Stimulated activated CD4-positive, alpha-beta T cell treated with anti-CD3 and anti-CD28 coated beads, Interleukin-4, amount 100 ng/mL, for 1 hour (primary cell): ENCODE results near the gene HTR3B.
"Not testable (repeated sequence)": the region's sequence is repeated elsewhere in the genome, so short reads cannot be mapped to it uniquely, and the experiment has no call there.

Source experiments
- DNase-seq: peaks from one replicate; pipeline ENCODE4 v3.0.0-alpha.2; 2020

The HTR3B gene

DNA sequence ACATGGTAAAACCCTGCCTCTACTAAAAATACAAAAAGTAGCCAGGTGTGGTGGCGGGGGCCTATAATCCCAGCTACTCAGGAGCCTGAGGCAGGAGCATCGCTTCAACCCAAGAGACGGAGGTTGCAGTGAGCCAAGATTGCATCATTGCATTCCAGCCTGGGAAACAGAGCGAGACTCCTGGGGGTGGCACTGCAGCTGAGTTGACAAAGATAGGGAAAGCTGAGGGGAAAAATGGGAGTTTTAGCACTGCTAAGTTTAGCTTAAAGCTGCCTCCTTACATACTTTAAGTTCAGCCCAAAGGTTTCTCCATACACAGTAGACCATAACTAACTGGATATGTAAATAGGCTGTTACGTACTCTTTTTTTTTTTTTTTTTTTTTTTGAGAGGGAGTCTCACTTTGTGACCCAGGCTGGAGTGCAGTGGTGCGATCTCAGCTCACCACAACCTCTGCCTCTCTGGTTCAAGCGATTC lies 20.2 kb upstream of the HTR3B start:
- no peak for DNase-seq

GRCh38 chr11:113885897-113886296 lies 18.7 kb upstream of the HTR3B start:
- no peak for DNase-seq

- DNase-seq = no peak
These were observed 15.7 kb upstream of the HTR3B start for GRCh38 chr11:113888848-113889247.

DNA sequence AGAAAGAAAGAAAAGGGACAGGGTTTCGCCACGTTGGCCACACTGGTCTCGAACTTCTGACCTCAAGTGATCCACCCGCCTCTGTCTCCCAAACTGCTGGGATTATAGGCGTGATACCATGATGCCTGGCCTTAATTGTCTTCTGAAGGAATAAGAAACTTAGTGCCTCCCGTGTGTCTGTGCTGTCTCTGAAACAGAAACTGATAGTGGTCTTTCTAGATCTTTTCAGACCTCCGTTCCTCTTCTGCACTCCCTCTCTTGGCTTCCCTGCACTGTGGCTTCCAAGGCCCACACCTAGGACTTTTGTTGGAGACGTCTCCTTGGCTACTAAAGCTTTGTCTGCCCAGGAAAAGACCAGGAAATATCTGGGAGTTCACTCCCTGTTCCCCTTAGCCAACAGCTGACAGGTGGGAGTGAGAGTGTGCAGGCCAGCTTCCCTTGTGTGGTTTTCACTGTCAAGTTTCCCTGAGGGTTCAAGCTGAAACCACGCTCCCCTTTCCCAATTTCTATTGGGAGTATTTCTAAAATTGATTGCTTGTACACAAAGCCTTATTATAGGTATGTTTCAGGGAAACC lies 10.1 kb upstream of the HTR3B start:
- DNase-seq = no peak

GRCh38 chr11:113895367-113896155 lies 9.0 kb upstream of the HTR3B start:
- no peak for DNase-seq

GRCh38 chr11:113896156-113896879 lies 8.3 kb upstream of the HTR3B start:
- DNase-seq = peak; percentile 29

DNA sequence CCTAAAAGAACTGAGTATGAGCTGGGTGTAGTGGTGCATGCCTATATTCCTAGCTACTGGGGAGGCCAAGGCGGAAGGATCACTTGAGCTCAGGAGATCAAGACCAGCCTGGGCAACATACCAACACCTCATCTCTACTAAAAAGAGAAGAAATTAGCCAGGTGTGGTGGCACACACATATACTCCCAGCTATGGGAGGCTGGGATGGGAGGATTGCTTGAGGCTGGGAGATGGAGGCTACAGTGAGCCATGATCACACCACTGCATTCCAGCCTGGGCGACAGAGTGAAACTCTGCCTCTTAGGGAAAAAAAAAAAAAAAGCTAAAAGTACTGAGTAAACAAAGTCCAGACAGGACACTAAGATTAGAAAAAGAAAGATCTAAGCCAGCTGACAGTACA lies 3.5 kb upstream of the HTR3B start:
- DNase-seq = no peak

DNA sequence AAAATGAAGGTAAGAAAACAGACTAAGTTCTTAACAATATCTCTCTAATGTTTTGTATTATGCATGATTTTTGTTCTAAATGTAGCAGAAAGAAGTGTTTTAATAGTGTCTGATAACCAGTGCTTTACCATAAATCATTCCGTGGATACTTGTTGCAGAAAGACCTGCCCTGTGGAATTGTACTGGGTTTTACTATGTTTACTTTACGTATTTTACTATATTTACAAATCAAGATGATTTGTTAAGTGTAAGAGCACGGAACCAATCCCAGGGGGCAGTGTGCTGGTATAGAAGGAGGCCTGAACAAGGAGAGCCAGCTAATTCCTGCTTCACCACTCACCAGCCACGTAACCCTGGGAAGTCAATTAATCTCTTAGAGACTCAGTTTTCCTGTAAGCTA lies 1.4 kb downstream of the HTR3B start:
- no peak for DNase-seq

- no peak for DNase-seq
These were observed 1.9 kb downstream of the HTR3B start for GRCh38 chr11:113906516-113906915.

DNA sequence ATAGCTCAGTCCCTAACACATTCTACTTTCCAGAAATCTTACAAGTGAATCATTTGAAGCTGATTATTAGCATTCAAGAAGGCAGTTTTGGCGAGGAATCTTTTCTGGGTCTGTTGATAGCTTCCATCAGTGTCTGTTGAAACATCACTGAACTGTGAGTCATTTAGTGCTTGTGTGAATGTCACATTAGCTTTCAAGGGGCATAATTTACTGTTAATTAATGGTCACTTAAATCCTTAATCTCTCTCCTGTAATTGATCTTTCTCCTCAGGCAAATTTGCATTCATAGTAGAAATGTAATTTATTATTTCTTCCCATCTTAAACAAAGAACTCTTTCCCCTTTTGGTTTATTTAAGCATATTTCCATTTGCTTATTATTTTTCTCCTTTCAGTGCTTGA lies 2.6 kb downstream of the HTR3B start:
- no peak for DNase-seq

DNA sequence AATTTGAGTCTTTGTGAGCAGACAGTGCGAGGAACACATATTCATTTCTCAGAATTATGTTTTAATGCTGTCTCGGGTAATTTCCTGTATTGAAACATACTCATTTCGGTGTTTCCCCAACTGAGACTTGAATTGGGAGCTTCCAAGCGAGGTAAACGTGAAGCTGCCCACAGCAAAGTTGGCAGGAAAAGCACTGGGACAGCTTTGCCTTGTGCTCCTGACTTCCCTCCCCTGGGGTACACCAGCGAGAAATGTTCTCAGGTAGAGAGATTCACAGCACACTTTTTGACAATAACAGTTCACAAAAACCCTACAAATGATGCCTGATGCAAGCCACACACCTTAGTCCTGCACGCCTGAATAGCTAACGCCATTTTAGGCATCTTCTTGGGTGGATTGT lies 3.1 kb downstream of the HTR3B start:
- DNase-seq = no peak

DNA sequence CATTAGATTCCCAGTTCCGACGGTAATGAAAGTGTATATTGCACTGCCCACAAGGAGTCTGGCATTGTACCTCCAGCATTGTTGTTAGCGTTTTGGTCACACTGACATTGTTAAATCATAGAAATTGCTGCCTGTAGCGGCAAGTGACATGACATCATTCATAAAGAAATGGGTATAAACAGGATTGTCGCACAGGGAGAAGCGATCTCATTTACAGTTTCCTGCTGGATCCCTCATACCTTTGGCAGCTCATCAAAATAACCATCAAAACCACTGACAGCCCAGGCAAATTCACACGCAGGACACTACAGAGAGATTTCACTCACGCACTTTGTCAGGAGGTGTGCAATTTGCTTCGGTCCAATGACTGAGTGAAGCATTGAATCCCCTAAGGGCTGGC lies 3.5 kb downstream of the HTR3B start:
- DNase-seq = no peak

DNA sequence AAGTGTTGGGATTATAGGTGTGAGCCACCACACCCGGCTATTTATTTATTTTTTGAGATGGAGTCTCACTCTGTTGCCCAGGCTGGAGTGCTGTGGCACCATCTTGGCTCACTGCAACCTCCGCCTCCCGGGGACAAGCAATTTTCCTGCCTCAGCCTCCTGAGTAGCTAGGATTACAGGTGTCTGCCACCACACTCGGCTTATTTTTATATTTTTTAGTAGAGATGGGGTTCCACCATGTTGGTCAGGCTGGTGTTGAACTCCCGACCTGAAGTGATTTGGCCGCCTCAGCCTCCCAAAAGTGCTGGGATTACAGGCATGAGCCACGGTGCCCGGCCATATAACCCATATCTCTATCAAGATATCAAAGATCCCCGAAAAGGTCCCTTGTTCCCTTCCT lies 6.9 kb downstream of the HTR3B start:
- not testable (repeated sequence) for DNase-seq

DNA sequence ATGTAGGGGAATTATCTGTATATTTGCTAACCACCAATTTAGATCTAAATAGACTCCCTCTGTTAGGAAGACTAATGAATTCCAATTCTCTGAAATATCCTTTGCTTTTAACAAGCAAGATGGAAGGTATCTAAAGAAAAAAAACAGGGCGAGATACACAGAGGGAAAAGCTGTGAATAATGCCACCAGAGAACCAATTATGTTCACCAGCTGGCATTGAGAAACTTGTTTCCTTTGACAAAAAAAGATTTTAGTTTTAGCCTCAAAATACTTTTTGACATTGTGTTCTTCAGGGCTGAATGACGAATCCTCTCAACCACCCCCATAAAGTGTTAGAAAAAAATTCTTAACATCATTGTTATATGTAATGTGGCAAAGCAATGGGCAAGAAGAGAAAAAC lies 19.0 kb downstream of the HTR3B start:
- DNase-seq = no peak

DNA sequence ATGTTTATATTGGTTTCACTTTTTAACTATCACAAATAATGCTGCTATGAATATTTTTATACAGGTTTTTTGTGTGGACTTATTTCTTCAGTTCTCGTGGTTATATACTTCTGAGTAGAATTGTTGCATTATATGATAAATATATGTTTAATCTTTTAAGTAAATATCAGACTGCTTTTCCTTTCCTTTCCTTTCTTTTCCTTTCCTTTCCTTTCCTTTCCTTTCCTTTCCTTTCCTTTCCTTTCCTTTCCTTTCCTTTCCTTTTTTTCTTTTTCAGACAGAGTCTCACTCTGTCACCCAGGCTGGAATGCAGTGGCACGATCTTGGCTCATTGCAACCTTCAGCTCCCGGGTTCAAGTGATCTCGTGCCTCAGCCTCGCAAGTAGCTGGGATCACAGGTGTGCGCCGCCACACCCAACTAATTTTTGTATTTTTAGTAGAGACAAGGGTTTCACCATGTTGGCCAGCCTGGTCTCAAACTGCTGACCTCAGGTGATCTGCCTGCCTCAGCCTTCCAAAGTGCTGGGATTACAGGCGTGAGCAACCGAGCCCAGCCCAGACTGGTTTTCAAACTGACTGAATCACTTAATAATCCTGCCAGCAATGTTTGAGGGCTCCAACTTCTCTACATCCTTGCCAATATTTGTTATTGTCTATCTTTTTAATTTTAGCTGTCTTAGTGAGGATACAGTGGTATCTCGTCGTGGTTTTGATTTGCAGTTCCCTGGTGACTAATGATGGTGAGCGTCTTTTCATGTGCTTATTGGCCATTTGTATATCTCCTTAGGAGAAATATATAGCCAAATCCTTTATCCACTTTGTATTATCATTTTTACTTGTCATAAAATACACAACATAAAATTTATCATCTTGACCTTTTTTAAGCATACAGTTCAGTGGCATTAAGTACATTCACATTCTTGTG lies 21.9 kb downstream of the HTR3B start:
- no peak for DNase-seq

DNA sequence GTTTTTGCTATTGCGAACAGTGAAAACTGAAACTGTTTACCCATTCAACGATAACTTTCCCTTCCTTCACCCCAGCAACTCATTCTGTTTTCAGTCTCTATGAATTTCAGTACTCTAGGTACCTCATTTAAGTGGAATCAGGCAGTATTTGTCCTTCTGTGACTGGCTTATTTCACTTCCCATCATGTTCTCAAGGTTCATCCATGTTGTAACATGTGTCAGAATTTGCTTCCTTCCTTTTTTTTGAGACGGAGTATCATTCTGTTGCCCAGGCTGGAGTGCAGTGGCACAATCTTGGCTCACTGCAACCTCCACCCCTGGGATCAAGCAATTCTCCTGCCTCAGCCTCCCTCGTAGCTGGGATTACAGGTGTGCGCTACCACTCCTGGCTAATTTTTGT lies 23.7 kb downstream of the HTR3B start:
- no peak for DNase-seq

GRCh38 chr11:113932788-113933187 lies 28.2 kb downstream of the HTR3B start:
- DNase-seq = no peak

- DNase-seq = not testable (repeated sequence)
These were observed 29.6 kb downstream of the HTR3B start for GRCh38 chr11:113934193-113934592.

GRCh38 chr11:113934761-113935160 lies 30.2 kb downstream of the HTR3B start:
- DNase-seq = no peak

DNA sequence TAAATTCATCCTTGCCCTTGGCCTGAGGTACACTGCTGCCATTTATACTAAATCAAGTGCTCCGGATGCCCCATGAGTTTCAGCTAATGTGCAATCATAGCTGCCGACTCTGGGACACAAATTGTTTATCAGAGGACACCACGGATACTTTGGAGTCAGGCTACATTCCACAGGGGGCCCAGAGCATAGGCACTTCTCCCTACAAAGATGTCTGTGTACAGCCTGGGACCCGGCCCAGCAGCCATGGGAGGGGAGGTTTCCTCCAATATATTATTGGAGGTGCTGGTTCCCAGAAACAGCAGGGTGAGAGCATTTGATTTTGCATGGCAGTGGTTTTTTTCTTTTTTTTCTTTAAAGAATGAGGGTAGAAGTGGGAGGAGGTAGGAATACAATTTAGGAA lies 31.3 kb downstream of the HTR3B start:
- no peak for DNase-seq

DNA sequence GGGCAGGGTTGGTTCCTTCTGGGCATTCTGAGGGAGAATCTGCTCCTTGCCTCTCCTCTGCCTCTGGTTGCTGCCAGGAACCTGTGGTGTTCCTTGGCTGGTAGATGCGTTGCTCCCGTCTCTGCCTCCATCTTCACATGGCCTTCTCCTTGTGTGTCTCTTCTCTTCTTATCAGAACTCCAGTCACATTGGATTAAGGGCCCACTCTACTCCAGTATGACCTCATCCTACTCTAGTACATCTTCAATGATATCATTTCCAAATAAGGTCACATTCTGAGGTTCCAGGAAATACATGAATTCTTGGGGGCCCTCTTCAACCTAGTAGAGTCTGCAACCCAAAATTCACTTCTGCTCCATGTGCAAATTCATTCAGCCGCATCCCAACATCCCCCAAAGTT lies 33.3 kb downstream of the HTR3B start:
- DNase-seq = no peak

- no peak for DNase-seq
These were observed 37.7 kb downstream of the HTR3B start for GRCh38 chr11:113942256-113942655.

- not testable (repeated sequence) for DNase-seq
These were observed 41.6 kb downstream of the HTR3B start for GRCh38 chr11:113946162-113946561.
